Right forelimb (tissue), 1 donor: ENCODE data around the gene SPIN1.
A peak's percentile ranks its signal among the peaks of the same experiment; 100 is the strongest.
"Not testable (repeated sequence)": the region's sequence is repeated elsewhere in the genome, so short reads cannot be mapped to it uniquely, and the experiment has no call there.

ENCODE experiments used
- DNase-seq: peaks from one replicate; pipeline ENCODE4 v3.0.0-alpha.2; 2018

The SPIN1 gene

DNA sequence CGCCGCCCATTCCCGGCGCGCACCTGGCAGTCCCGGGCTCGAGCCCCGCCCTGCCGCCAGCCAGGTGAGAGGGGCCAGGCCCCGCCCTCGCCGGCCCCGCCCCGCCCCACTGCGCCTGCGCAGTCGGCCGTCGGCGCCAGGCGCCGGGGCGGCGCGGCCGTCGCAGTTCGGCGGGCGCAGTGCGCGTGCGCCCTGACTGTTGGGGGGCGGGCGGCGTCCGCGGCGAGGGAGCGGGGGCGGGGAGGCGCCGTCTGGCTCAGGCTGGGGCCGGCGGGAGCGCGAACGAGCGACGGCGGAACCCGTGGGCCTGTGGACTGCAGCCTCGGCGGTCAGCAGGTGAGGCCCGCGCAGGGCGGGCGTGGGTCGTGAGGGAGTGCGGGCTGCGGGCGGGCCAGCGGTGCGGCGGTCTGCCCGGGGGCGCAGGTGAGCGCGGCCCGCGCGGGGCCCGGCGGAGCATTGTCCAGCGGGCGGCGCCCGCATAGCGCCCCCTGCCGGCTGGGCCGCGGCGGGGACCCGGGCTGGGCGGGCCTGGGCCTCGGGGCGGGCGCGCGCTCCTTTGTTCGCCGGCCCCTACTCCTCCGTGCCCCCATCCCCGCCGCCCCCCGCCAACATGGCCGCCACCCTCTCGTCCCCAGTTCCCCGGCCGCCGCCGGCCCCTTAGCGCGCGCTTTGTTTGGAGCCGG is at the start of gene SPIN1:
TSS of gene SPIN1 (plus strand) at position 242 of the 683 bp plus-strand sequence. CDS start 38,096 bp downstream, outside the sequence.
- peak; percentile 91 for DNase-seq

DNA sequence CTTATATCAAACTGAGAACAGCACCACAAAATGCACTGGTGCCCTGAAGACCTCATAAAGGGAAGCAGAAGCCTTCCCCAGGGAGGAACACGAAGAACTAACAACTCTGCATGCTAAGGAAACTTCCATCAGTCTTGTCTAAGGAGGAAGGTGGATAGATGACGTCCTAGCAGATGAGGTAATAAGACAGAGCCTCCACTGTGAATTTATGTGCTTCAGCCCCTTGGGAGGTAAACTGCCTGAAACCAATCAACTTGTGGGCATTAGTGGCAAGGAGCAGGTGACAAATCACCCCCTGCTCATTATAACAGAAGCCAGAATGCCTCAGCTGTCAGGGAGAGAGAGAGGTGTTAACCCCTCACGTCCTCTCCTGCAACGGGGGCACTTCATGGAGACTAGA is 48.9 kb upstream of the SPIN1 start:
- no peak for DNase-seq

DNA sequence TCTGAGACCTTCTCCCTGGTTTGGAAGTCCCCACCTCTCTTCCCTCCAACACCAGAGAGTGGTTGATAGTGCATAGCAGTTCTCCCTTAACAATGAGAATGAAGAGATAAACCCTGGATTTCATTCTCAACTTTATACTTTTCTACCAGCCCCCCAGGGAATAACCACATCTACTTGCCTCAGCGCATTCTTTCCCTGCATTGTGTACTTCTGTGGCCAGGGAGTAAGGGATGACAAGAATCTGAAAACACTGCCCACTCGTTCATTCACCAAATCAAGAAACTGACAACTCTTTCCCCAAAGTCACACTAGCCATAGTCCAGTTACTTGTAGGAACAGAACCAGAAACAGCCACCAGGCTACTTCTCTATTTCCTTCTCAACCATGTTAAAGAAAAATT is 46.0 kb upstream of the SPIN1 start:
- no peak for DNase-seq

DNA sequence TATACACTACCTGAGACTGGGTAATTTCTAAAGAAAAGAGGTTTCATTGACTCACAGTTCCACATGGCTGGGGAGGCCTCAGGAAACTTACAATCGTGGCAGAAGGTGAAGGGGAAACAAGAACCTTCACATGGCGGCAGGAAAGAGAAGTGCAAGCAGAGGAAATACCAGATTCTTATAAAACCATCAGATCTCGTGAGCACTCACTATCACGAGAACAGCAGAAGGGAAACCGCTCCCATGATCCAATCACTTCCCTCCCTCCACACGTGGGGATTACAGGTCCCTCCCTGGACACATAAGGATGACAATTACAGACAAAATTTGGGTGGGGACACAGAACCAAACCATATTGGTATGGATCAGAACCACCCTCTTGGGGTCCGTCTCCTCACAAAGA is 44.2 kb upstream of the SPIN1 start:
- DNase-seq = no peak

DNA sequence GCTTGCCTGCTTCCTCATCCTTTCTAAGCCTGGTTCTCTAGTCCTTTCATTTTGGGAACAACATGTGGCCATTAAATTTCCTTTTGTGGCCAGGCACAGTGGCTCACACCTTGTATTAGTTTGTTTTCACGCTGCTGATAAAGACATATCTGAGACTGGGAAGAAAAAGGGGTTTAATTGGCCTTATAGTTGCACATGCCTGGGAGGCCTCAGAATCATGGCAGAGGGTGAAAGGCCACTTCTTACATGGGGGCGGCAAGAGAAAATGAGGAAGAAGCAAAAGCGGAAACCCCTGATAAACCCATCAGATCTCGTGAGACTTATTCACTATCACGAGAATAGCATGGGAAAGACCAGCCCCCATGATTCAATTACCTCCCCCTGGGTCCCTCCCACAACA is 37.9 kb upstream of the SPIN1 start:
- DNase-seq = not testable (repeated sequence)

- DNase-seq = no peak
Observed at GRCh38 chr9:88355166-88355565, 33.1 kb upstream of the SPIN1 start.

DNA sequence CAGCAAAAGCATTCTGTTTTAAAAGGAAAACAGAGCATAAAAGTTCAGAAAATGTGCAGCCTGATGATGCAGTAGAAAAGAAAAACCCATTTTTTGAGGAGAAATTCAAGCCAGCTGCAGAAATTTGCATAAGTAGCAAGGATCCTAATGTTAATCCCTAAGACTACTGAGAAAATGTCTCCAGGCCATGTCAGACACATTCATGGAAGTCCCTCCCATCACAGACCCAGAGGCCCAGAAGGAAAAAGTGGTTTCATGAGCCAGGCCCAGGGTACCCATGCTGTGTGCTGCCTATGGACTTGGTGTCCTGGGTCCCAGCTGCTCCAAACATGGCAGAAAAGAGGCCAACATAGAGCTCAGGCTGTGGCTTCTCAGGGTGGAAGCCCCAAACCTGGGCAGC is 31.0 kb upstream of the SPIN1 start:
- not testable (repeated sequence) for DNase-seq

- no peak for DNase-seq
Observed at GRCh38 chr9:88358723-88359122, 29.5 kb upstream of the SPIN1 start.

GRCh38 chr9:88359974-88360373 is 28.3 kb upstream of the SPIN1 start:
- no peak for DNase-seq

- no peak for DNase-seq
Observed at GRCh38 chr9:88362681-88363080, 25.6 kb upstream of the SPIN1 start.

GRCh38 chr9:88363661-88364060 is 24.6 kb upstream of the SPIN1 start:
- no peak for DNase-seq

DNA sequence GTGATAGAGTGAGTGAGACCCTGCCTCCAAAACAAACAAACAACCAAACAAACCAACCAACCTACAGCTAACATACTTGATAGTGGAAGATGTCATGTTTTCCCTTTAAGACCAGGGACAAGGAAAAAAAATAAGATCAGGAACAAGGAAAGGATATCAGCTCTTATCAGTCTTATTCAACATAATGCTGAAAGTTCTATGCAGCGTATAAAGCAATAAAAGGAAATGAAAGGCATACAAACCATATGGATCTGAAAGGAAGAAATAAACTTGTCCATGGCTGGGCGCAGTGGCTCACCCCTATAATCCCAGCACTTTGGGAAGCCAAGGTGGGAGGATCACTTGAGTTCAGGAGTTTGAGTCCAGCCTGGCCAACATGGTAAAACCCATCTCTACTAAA is 23.5 kb upstream of the SPIN1 start:
- no peak for DNase-seq

GRCh38 chr9:88370346-88370745 is 17.9 kb upstream of the SPIN1 start:
- no peak for DNase-seq

GRCh38 chr9:88372103-88372654 is 16.1 kb upstream of the SPIN1 start:
- no peak for DNase-seq

DNA sequence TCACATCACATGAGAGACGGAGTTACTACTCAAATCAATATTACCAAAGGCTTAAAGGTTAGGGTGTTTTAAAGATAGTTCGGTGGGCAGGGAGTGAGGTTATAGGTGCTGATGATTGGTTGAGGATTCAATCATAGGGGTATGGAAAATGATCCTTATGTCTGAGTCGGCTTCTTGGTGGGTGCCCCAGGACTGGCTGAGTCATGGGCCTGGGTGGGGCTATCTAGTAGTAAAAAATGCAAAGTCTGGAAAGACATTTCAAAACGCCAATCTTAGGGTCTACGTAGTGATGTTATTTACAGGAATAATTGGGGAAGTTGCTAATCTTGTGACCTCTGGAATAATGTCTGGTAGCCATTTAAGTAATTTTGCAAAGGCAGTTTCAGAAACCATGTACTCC is 15.2 kb upstream of the SPIN1 start:
- no peak for DNase-seq

DNA sequence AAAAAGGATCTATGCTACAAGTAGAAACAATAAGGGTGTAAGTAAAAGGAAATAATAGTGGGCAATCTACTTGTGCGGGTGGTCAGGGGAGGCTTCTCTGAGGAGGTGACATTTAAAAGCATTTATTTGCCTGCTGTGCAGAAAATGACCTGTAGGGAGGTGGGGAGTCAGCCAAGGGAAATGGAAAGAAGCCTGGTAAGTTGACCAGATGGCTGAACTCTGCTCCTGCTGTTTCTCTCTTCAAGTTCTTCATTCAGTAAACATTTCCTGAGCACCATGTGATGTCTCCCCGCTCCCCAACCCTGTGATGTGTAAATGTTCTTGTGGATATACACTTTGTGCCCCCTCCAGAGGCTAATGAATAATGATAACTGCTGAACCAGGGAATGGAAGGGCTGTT is 9.9 kb upstream of the SPIN1 start:
- DNase-seq = no peak

GRCh38 chr9:88379352-88379751 is 8.9 kb upstream of the SPIN1 start:
- no peak for DNase-seq

GRCh38 chr9:88380118-88380517 is 8.1 kb upstream of the SPIN1 start:
- DNase-seq = no peak

DNA sequence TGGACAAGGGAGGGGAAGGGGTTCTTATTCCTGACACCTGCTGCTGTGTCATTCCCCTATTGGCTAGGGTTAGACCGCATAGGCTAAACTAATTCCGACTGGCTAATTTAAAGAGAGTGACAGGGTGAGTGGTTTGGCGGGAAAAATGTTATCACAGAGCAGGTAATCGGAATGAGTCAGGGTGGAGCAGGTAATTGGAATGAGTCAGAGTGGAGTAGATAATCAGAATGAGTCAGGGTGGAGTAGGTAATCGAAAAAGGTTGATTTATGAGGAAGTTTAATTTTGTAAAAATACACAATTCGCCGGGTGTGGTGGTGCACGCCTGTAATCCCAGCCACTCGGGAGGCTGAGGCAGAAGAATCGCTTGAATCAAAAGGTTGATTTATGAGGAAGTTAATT is 6.9 kb upstream of the SPIN1 start:
- not testable (repeated sequence) for DNase-seq

GRCh38 chr9:88383176-88383575 is 5.1 kb upstream of the SPIN1 start:
- no peak for DNase-seq

DNA sequence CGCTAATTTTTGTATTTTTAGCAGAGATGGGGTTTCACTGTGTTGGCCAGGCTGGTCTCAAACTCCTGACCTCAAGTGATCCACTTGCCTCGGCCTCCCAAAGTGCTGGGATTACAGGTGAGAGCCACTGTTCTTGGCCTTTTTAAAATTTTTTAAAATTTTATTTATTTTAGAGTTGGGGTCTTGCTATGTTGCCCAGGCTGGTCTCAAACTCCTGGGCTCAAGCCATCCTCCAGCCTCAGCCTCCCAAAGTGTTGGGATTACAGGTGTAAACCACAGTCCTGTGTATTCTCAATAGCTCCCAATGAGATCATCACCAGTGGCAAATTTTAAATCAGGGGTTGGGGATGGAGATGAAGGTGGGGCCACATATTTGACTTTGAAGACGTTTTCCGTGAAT is 2.1 kb upstream of the SPIN1 start:
- not testable (repeated sequence) for DNase-seq

GRCh38 chr9:88387036-88387551 is 1.1 kb upstream of the SPIN1 start:
- no peak for DNase-seq

- peak; percentile 70 for DNase-seq
Observed at GRCh38 chr9:88387552-88388202, 567 bp upstream of the SPIN1 start.
